ENCODE measurements around the gene MGA.

GRCh38 chr15:41658689-41659088 is 1.5 kb upstream of the MGA start:
- TF ChIP-seq CTCF (conservative IDR thresholded peaks at IDR 0.05) (no peak), ZFX (IDR thresholded peaks at IDR 0.05) (no peak)

Measured in C4-2B (cell line).